Dermis blood vessel endothelial cell (primary cell): ENCODE data around the gene KDM6A. TPM values are rescaled to one million over a fixed set of nuclear protein-coding genes. Genes with fewer than 3 reads are reported as not detected.
"Not testable (repeated sequence)": the region's sequence is repeated elsewhere in the genome, so short reads cannot be mapped to it uniquely, and the experiment has no call there.

ENCODE experiments used
- DNase-seq: peaks from one replicate; pipeline ENCODE4 v3.0.0; 2010
- total RNA-seq: library from RNA; depleted of rRNA; stranded (reverse); fragments of >200 nt; gene quantifications from 2 replicates; pipeline ENCODE4 v1.2.3, GENCODE V29; 2014

The KDM6A gene
- total RNA-seq: 23.0 and 32.5 TPM in 2 replicates

GRCh38 chrX:44872821-44873414 lies at the start of gene KDM6A:
Gene KDM6A, plus strand, starts transcription at chrX:44873188. Its CDS starts 364 bp downstream, at chrX:44873552.
- peak; percentile 96 for DNase-seq

- not testable (repeated sequence) for DNase-seq
Observed at GRCh38 chrX:44823193-44823592, 49.8 kb upstream of the KDM6A start.

- DNase-seq: peak; percentile 40
Observed at GRCh38 chrX:44828008-44828605, 44.9 kb upstream of the KDM6A start.

GRCh38 chrX:44829832-44830231 lies 43.2 kb upstream of the KDM6A start:
- no peak for DNase-seq

- DNase-seq: no peak
Observed at GRCh38 chrX:44842550-44843317, 30.3 kb upstream of the KDM6A start.

DNA sequence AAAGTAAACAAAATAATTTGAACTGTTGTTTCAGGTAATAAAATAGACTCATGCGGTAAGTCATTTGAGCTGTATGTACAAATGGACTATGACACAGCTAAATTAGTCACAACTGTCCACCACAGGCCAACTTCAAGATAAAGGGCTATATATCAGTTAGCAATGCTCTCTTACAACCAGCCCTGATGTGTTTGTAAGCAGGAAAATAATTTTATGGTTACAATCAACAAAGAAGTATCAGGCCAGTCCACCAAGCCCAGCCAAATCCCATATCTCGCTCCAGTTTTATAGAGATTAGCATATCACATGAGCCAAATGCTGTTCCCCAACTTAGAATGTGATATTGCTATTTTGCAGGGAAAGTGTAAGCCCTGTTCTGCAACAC lies 29.7 kb upstream of the KDM6A start:
- no peak for DNase-seq

- DNase-seq: no peak
Observed at GRCh38 chrX:44843753-44844152, 29.2 kb upstream of the KDM6A start, which contains the start of gene DUSP21. Gene DUSP21, plus strand, starts transcription at chrX:44844021. Its CDS starts 112 bp downstream, at chrX:44844133.

DNA sequence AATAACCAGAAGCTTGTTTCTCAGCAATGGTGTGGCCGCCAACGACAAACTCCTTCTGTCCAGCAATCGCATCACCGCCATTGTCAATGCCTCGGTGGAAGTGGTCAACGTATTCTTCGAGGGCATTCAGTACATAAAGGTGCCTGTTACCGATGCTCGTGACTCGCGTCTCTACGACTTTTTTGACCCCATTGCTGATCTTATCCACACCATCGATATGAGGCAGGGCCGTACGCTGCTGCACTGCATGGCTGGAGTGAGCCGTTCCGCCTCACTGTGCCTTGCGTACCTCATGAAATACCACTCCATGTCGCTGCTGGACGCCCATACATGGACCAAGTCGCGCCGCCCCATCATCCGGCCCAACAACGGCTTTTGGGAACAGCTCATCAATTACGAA lies 28.8 kb upstream of the KDM6A start:
- DNase-seq: no peak

- not testable (repeated sequence) for DNase-seq
Observed at GRCh38 chrX:44850891-44851290, 22.1 kb upstream of the KDM6A start.

DNA sequence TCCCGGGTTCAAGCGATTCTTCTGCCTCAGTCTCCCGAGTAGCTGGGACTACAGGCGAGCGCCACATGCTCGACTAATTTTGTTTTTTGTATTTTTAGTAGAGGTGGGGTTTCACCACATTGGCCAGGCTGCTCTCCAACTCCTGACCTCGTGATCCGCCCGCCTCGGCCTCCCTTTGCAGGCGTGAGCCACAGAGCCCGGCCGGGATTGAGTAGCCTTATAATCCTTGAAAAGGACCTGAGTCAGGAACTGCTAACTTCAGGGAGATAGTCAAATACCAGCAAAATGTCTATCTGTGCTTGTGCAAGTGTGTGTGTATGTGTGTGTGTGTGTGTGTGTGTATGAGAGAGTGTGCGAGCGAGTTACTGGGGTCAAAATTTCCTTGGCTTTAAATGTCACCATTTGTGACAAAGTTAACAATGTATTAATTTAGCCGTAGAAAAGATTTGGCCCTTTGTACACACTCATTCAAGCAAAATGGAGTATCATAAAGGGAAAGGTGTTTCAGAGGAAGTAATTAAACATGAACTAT lies 1.8 kb upstream of the KDM6A start:
- DNase-seq: peak; percentile 7

DNA sequence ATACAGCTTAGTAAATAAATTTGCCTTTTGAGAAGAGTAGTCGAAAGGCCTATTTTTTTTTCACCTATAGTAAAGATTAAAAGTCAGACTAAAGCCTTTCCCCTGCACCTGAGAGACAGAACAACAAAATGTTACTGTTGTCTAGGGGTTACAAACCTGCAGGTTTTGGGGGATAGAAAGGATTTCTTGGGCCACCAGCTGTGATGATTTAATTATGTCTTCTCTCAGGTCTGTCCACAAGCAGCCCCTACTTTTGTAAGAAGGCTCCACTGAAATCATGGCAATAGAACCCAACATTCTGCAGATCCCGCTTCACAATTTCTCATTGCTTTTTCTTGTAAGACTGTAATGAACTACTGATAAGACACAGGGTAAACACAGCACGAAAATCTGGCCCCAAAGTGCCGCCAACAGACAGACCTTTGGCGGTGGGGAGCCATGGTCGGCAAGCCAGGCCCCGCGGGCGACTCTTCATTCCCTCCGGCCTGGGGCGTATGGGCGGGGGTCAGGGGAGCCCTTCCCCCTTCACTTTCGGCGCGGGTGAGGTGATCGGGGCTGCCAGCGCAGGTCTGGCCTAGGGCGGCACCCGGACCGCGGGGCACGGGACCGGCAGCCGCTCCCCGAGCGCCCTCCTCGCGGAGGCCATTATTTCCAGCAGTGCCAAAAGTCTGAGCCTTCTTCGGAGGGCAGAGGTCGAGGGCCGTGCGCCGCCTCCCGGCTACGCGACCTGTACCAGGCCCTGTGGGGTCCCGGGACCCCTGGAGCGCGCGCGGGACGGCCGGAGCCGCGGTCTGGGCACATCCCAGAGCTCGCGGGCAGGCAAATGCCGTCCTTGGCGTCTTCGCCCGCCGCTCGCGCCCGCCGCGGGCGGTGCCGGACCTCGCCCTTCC lies 812 bp upstream of the KDM6A start:
- DNase-seq: peak; percentile 41

DNA sequence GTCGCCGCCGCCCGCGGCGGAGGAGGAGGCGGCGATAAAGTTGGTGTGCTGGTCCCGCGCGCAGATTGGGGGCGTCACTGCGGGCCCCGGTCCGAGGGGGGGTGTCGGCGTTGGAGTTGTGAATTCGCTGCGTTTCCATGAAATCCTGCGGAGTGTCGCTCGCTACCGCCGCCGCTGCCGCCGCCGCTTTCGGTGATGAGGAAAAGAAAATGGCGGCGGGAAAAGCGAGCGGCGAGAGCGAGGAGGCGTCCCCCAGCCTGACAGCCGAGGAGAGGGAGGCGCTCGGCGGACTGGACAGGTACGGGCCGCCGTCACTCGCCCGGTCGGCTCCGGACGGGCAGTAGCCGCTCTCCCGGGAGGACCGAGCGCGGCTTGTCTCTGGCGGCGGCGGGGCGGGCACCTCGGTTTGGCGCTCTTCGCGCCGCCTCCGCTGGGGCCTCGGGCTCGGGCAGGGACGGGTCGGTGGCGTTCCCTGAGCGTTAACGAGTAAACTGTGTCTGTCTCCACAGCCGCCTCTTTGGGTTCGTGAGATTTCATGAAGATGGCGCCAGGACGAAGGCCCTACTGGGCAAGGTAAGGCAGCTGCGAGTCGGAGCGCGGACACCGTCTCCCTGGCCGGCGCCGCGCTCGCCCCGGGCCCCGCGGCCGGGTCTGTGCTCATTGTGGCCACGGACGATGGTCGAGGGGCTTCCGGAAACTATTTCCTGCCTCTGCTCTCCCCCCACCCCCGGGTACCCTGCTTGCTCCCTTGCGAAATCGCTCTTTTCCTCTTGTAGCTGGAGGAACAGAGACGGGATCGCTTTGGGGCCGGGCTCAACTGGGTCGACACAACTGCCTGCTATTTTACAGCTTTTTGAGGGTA lies 658 bp downstream of the KDM6A start:
- peak; percentile 52 for DNase-seq

DNA sequence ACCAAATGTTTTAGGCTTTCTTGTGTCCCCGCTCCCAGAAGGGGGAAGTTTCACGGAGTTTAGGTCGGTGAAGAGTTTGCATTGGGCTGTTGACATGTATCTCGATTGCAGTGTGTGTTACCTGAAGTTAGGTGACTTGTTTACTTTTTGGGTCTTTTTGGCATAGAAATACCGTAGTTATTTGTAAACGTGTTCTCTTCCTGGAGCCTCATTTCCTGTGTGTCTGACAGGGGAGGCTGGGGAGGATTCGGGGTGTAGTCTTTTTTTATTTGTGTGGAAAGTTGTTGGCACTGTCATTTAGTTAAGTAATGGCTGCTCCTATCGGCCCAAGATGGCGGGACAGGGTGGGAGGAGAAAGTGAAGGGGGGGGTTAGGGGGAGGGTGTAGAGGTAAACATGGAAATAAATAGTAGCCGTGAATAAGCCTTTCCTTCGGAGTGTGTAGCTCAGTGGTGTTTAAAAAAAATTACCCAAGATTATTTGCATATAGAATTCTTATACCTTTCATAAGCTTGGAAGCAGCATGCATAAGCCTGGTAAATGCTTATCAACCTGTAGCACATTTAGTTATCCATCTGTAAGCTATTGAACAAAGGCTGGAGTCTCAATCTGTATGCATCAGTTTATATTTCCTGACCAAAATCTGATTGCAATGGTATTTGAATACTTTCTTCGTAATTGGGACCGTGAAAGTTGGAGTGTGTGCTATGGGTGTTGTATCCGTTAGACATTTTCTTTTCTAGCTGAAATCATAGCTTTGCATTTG lies 1.6 kb downstream of the KDM6A start:
- peak; percentile 57 for DNase-seq

DNA sequence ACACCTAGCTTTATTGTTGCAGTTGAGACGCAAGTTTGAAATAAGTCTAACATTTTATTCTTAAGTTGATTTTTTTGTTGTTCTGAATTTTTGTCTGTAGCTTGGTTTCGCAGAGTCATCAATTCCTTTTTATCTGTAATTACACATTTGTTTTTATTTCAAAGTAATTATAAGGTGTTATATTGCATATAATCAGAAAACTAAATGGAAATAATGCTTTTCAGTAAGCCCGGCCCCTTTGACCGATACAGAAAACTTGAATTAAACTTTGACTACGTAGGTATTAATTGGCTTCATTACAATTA lies 2.1 kb downstream of the KDM6A start:
- DNase-seq: no peak

DNA sequence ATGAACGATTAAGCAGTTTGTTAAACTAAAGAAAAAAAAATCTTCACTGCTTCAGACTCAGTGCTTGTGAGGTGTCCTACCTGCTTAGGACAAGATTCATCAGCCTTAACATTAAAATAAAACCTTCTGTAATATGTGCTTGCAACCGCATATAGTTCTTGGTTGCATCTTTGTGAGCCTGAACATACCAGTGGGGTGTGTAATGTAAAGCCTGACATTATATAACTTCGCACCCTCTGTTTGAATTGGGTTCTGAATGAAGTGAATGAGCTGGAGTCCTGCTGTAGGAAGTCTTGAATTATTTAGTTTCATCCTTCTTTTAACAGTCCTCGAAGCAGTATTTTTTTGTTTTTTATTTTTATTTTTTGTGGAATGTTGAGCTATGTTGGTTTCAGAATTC lies 3.1 kb downstream of the KDM6A start:
- no peak for DNase-seq

DNA sequence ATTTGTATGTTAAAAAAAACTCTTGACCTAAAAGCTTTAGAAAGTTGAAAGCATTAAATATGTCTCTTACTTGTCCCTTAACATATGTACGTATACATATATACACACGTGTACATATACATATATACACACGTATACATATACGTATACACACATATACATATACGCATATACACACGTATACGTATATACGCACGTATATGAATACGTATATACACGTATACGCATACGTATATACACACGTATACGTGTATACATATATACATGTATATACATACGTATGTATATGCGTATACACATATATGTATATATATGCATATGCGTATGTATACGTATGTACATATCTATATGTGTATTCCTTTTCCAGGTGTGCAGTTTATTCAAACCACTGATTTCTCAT lies 3.8 kb downstream of the KDM6A start:
- DNase-seq: no peak

DNA sequence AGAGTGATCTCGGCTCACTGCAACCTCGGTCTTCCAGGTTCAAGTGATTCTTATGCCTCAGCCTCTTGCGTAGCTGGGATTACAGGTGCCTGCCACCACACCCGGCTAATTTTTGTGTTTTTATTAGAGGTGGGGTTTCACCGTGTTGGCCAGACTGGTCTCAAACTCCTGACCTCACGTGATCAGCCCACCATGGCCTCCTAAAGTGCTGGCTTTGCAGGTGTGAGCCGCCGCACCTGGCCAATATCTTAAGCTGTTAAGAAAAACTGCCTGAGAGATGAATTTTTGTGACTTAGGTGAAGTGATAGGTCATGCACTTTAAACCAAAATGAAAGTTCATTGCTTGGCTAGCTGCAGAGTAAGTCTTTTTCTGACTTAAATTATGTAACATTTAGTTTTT lies 5.8 kb downstream of the KDM6A start:
- no peak for DNase-seq

DNA sequence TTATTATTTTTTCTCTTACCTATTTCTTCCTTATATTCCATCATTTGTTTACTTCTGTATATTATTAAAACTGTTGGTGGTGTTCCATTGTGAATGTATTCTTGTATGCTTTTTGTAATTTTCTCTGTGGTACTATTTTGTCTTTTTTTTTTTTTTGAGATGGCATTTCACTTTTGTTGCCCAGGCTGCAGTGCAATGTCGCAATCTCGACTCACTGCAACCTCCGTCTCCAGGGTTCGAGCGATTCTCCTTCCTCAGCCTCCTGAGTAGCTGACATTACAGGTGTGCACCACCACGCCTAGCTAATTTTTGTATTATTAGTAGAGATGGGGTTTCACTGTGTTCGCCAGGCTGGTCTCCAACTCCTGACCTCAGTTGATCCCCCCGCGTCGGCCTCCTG lies 8.6 kb downstream of the KDM6A start:
- no peak for DNase-seq

DNA sequence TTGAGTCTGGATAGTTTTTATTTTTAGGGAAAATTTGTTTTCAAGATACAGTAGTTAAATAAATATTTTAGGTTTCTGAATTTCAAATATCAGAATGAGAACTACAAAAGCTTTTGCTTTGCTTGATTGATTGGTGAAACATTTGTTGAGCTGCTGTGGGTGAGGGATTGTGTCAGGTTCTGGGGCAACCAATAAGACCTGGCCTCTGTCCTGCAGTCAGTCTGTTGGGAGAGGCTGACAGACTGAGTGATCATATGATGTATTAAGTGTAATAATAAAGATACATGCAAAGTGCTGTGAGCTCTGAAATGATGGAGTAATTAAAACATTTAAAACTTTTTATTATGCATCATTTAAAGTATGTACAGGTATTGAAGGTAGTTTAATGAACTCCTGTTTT lies 9.6 kb downstream of the KDM6A start:
- DNase-seq: no peak

DNA sequence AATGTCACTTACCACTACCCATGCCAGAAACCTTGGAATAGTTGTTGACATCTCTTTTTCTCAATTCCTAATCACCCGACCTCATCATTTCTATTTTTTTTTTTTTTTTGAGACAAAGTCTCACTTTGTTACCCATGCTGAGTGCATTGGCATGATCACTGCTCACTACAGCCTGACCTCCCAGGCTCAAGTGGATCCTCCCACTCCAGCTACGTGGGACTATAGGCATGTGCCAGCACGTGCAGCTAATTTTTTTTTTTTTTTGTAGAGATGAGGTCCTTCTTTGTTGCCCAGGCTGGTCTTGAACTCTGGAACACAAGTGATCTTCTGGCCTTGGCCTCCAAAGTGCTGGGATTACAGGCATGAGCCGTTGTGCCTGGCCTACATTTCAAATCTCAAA lies 12.0 kb downstream of the KDM6A start:
- DNase-seq: no peak

GRCh38 chrX:44889824-44890223 lies 16.8 kb downstream of the KDM6A start:
- DNase-seq: no peak
